Upper lobe of left lung (tissue), 4 donors: ENCODE data around the gene RYR3.

Source experiments
- EP300 ChIP-seq, 4 donors: sonication (generic); formaldehyde crosslinking; IDR thresholded peaks; one replicate each; pipeline ENCODE4 v1.5.1; 2017; ENCODE audit warnings: antibody characterized with exemption in 4 of 4, control low read depth in 2 of 4
- POLR2A ChIP-seq, 4 donors: fragments of 450-650 bp; IDR thresholded peaks; one replicate each; pipeline ENCODE4 v1.5.1; 2016 to 2017; ENCODE audit warnings: antibody characterized with exemption in 4 of 4, mild to moderate bottlenecking in 2 of 4
- POLR2AphosphoS5 ChIP-seq, 2 donors: sonication (generic); formaldehyde crosslinking; IDR thresholded peaks; one replicate each; pipeline ENCODE4 v1.5.1; 2017; ENCODE audit warnings: antibody characterized with exemption in 2 of 2
- TF ChIP-seq, protein P1 (sequence below), 6 experiments: fragments of 450-650 bp in 4 of 6; fragments of 200-600 bp in 2 of 6; sonication (generic) in 2 of 6; IDR thresholded peaks; one replicate each; pipeline ENCODE4 v1.5.1; 2016 to 2019; ENCODE audit warnings: antibody characterized with exemption in 6 of 6

DNA sequence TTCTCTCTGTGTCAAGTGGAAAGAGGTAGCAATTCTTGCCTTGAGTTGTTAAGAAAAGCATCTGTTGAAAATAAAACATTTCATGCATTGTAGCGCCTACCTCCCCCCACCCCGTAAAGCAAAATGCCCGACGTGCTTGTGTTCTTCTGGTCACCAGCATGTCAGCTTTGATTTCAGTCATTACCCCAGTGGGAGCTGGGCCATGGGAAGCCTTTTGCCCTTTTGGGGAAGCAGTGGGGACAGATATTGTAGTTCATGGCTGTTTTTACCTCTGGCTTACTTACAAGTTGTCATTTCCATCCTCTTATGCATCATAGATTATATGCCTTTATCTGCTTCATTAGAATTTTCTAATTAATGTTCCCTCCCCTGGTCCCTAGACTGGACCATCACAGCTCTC, 328.7 kb downstream of the RYR3 start:
- TF ChIP-seq EP300 (IDR thresholded peaks at IDR 0.05) (no peak), POLR2AphosphoS5 (IDR thresholded peaks at IDR 0.05) (no peak), POLR2A (IDR thresholded peaks at IDR 0.05) (no peak)
- TF ChIP-seq, protein P1, sequence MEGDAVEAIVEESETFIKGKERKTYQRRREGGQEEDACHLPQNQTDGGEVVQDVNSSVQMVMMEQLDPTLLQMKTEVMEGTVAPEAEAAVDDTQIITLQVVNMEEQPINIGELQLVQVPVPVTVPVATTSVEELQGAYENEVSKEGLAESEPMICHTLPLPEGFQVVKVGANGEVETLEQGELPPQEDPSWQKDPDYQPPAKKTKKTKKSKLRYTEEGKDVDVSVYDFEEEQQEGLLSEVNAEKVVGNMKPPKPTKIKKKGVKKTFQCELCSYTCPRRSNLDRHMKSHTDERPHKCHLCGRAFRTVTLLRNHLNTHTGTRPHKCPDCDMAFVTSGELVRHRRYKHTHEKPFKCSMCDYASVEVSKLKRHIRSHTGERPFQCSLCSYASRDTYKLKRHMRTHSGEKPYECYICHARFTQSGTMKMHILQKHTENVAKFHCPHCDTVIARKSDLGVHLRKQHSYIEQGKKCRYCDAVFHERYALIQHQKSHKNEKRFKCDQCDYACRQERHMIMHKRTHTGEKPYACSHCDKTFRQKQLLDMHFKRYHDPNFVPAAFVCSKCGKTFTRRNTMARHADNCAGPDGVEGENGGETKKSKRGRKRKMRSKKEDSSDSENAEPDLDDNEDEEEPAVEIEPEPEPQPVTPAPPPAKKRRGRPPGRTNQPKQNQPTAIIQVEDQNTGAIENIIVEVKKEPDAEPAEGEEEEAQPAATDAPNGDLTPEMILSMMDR (IDR thresholded peaks at IDR 0.05), result no peak
